Brain pericyte (primary cell): ENCODE measurements around the gene KRT6C.
"Not testable (repeated sequence)": the region's sequence is repeated elsewhere in the genome, so short reads cannot be mapped to it uniquely, and the experiment has no call there.

Experiments used
- DNase-seq: peaks from one replicate; pipeline ENCODE4 v3.0.0-alpha.2; 2012; ENCODE audit warnings: low read depth, low spot score

KRT6C gene

DNA sequence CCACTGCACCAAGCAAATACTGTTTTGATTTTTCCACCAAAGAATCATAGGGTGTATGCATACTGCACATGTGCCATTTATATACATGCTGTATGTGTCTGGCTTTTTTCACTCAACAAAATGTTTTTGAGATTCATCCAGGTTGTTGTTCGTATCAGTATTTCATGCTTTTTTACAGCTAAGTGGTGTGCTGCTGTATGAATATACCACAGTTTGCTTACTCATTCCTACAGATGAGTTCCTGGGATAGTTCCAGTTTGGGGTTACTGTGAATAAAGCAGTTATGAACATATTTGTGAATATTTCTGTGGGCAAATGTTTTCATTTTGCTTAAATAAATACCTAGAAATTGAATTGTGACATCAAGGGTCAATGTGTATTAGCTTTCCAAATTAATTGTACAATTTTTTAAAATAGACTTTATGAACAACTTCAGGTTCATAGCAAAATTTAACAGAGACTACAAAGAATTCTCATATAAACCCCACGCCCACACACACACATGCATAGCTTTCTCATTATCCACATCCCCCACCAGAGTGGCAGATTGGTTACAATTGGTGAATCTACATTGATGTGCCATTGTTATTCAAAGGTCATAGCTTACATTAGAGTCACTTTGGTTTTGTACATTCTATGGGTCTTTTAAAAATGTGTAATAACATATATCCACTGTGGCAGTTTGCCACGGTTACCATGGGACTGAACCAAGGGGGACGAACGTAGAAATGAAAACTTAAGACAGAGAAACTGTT lies 26.4 kb upstream of the KRT6C start:
- no peak for DNase-seq

GRCh38 chr12:52498946-52499345 lies 25.3 kb upstream of the KRT6C start:
- no peak for DNase-seq

GRCh38 chr12:52497975-52498374 lies 24.4 kb upstream of the KRT6C start:
- no peak for DNase-seq

DNA sequence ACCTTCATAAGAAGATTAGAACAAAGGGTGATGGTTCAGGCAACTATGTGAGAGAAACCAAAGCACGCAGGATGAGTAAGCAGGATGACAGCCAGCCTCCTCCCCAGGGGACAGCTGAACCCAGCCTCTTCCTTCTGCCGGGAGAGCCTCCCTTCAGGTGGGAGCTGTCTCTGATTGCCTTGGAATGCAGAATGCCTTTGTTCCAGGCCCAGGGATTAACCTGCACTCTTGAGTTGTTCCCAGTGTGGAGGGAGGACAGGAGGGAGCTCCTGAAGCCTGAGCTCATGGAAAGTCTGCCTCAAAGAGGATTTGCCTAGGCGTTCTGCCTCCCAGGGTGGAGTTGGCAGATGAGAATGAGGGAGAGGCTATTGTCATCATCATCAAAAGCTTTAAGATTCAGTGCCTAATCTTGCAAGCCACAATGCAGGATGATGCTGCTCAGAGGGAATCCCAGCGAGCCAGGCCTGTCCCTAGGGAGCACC lies 23.0 kb upstream of the KRT6C start:
- no peak for DNase-seq

DNA sequence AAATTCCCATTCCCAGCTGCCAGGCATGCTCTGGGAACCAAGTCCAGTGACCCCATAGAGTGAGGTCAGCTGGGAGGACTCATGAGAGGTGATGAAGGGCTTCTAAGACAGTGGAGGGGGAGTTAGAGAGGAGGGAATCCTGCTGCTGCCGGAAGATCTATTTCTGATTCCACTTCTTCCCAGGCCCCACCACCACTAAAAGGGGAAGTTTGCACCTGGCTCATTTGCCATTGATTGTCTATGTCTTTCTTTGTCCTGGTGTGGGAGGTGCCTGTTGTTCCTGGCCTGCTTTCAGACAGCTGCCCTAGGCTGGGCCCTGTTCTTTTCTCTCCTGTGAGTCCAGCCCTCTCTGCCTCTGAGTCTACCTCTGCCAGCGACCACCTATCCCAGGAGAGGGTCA lies 22.4 kb upstream of the KRT6C start:
- DNase-seq, result no peak

GRCh38 chr12:52495389-52495788 lies 21.8 kb upstream of the KRT6C start:
- no peak for DNase-seq

DNA sequence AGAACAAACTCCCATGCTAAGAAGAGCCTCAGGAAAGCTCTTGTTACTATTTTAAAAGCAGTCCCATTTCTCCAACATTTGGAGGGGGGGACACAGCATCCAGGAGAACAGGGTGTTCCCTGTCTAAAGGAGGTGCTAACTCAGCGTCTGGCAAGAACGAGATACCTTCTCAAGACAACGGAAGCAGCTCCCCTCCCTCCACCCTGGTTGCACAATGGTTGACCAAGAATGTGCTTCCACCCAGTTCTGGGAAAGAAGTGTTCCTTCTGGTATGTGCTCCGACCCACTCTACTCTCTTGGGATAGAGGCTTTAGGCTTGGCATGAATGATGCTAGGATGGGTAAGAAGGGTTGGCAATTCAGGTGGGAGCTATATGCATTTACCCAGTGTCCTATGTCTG lies 20.9 kb upstream of the KRT6C start:
- DNase-seq, result no peak

DNA sequence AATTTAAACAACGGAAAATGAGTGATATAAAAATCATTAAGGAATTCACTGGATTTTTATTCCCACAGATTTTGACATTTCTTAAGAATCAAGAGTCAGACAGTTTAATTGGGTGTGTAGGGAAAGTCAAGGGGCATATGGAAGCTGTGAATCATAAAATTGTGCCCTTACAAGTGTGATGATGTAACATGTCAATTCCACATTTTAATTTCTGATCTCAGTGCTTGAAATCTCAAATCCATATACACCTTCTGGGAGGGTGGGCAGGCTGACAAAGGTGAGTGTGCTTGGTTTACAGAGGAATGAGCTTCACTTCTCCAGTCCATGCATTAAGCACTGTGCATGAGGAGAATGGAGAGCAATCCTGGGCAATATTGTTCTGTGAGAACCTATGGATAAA lies 20.5 kb upstream of the KRT6C start:
- DNase-seq, result no peak

- DNase-seq, result no peak
Measured at GRCh38 chr12:52493172-52493571, 19.6 kb upstream of the KRT6C start, which contains the start of gene KRT6A. KRT6A (minus strand) TSS chr12:52493257; CDS start chr12:52493188, 69 bp downstream.

DNA sequence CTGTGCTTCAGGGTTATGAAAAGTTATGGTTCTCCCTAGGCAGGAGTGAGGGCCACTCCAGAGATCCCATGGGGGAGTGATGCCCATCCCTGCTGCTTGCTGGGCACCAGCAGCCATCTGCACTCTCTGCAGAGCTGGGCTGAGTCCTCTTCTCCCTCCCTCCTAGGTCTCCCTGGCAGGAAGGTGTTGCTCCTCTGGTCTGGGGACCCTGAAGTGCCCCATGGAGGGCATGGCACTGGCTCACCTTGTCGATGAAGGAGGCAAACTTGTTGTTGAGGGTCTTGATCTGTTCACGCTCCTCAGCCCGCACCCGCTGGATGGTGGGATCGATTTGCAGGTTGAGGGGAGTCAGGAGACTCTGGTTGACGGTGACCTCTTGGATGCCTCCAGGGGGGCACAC lies 18.8 kb upstream of the KRT6C start:
- not testable (repeated sequence) for DNase-seq

DNA sequence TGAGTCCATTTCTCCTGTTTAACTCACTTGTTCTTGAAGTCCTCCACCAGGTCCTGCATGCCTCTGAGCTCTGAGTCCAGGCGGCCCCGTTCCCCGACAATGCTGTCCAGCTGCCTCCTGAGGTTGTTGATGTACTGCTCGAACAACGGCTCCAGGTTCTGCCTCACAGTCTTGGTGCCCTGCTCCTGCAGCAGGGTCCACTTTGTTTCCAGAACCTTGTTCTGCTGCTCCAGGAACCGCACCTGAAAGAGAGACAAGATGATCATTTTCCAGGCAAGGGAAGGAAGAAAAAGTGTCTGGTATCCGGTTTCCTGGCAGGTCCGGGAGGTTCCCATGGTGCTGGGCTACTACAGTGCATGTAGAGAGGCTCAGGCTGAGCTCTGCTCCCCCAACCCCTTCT lies 17.9 kb upstream of the KRT6C start:
- DNase-seq, result not testable (repeated sequence)

DNA sequence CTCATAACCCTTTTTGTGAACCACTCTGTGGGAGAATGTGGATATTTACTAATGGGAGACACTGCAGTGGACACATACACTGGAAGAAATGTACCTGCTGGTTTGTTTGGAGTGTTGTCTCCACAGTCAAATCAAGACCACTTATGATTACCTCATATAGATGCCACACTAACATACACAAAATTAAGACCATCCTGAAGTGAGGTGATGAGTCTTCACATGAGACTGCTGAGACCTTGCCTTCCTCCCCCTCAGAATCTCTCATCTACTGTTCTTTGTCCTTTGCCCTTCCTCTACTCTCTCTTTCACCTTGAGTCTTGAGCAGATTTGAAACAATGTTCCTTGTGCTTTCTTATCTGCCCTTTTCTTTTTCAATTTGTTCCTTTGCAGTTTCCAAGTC lies 15.1 kb upstream of the KRT6C start:
- no peak for DNase-seq

- not testable (repeated sequence) for DNase-seq
Measured at GRCh38 chr12:52487744-52488443, 14.3 kb upstream of the KRT6C start.

- no peak for DNase-seq
Measured at GRCh38 chr12:52487211-52487610, 13.6 kb upstream of the KRT6C start.

DNA sequence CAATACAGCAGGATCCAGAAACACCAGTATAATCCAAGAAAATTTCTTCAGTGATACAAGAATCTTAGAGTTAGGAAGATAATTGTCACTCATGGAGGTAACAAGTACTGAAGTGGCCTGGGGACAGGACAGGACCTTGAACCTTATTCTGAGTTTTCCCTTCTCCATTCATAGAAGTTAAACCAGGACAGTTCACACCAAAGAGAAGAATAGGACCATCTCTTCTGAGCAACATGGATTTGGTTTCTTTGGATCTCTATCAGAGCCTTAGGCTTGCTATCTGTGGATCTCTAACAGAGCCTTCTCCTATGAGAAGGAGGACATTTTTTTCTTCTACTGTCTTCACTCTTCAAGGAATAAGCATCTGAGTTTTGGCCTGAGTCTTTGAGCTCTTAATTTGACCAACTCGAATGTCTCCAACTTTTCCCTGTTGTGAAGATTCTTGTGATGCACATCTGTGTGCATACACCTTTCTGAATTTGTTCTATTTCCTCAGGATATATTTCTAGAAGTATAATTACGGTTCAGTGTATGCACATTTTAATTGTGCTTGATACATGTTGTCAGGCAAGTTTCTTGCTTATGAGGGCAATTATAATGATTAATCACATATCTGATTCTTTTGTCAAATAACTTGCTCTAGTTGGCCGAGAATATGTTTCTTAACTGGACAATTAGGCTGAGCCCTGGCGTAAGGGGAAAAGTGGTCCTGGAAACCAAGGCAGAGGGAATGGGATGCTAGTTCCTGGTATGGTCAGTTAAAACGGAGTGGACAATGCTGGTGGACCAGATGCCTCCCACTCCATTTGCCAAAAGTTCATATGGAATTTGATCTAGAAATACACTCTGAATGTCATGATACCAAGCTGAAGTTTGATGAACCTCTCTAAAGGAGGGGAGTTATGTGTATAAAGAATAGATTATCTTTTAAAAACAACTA lies 12.8 kb upstream of the KRT6C start:
- no peak for DNase-seq

DNA sequence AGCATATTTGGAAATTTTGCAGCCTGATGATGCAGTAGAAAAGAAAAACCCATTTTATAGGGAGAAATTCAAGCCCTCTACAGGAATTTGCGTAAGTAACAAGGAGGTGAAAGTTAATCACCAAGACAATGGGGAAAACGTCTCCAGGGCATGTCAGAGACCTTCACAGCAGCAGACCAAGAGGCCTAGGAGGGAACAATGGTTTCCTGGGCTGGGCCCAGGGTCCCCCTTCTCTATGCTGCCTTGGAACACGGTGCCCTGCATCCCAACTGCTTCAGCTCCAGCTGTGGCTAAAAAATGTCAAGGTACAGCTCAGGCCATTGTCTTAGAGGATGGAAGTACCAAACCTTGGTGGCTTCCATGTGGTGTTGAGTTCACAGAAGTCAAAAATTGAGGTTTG lies 6.5 kb upstream of the KRT6C start:
- no peak for DNase-seq

- no peak for DNase-seq
Measured at GRCh38 chr12:52477651-52478050, 4.0 kb upstream of the KRT6C start.

DNA sequence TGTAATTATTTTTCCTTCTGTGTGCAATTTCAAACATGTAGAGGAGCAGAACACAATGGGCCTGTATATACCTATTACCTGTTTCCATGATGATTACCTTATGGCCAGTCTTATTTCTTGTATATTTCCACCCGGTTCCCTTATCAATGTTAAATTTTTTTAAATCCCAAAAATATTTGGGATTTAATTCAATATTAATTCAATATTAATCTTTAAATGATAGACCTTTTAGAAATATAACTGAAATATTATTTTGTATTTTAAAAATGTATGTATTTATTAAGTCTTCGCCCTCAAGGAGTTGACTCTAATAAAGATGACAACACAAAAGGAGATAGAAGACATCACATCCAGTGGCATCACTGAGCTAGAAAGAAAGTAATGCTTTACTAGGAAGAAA lies 607 bp upstream of the KRT6C start:
- no peak for DNase-seq

GRCh38 chr12:52469853-52470252 lies 3.8 kb downstream of the KRT6C start:
- DNase-seq, result no peak

DNA sequence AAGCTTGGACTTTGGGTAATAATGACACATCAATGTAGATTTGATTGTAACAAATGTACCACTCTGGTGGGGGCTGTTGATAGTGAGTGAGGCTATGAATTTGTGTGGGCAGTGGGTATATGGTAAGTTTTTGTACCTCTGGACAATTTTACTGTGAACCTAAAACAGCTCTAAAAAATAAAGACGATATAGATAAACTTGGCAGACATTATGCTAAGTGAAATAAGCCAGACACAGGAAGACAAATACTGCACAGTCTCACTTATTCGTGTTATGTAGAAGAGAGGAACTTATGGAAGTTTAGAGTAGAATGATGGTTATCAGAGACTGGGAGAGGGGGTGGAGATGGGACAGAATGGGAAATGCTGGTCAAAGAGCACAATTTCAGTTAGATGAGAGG lies 8.7 kb downstream of the KRT6C start:
- no peak for DNase-seq

GRCh38 chr12:52461693-52462092 lies 11.9 kb downstream of the KRT6C start:
- no peak for DNase-seq

DNA sequence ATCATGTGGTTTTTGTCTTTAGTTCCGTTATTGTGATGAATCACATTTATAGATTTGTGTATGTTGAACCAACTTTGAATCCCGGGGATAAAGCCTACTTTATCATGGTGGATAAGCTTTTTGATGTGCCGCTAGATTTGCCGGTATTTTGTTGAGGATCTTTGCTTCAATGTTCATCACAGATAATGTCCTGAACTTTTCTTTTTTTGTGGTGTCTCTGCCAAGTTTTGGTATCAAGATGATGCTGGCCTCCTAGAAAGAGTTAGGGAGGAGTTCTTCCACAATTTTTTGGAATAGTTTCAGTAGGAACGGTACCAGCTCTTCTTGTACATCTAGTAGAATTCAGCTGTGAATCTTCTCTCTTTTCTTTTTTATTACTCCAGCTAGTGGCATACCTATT lies 14.7 kb downstream of the KRT6C start:
- DNase-seq, result no peak
